ELF-1 (cell line): Measurements from ENCODE around the gene OR51G2.

Experiments
- DNase-seq: peaks from one replicate; pipeline ENCODE4 v3.0.0-alpha.2; 2016; ENCODE audit warnings: low read depth, low spot score

OR51G2 gene

GRCh38 chr11:4863876-4864275, 55.3 kb downstream of the OR51G2 start:
- no peak for DNase-seq
